ENCODE measurements around the gene NPR2.

Gene NPR2

GRCh38 chr9:35847792-35848572, 56.6 kb downstream of the NPR2 start:
- H3K27me3 ChIP-seq (ENCODE audit: insufficient read depth, low read depth, severe bottlenecking) = no peaks in the 10 kb centered on the region
- DNase-seq = no peak
- H3K27ac ChIP-seq = no peak overlapping the region
- H3K9me3 ChIP-seq (ENCODE audit: severe bottlenecking) = no peaks in the 10 kb centered on the region
- TF ChIP-seq CTCF (IDR thresholded peaks at IDR 0.05; ENCODE audit: low read depth, low read length) = no peak
- H3K4me3 ChIP-seq (ENCODE audit: low read depth, low read length) = no peak overlapping the region
- H3K36me3 ChIP-seq = no peaks in the 10 kb centered on the region

GRCh38 chr9:35852267-35852815, 61.0 kb downstream of the NPR2 start:
- no peak for TF ChIP-seq CTCF (IDR thresholded peaks at IDR 0.05; ENCODE audit: low read depth, low read length)
- H3K27me3 ChIP-seq (ENCODE audit: insufficient read depth, low read depth, severe bottlenecking) = no peaks in the 10 kb centered on the region
- H3K36me3 ChIP-seq = no peaks in the 10 kb centered on the region
- no peak overlapping the region for H3K27ac ChIP-seq
- no peak overlapping the region for H3K4me3 ChIP-seq (ENCODE audit: low read depth, low read length)
- H3K9me3 ChIP-seq (ENCODE audit: severe bottlenecking) = no peaks in the 10 kb centered on the region
- DNase-seq = no peak

GRCh38 chr9:35852876-35853865, 61.8 kb downstream of the NPR2 start:
- H3K27me3 ChIP-seq (ENCODE audit: insufficient read depth, low read depth, severe bottlenecking) = no peaks in the 10 kb centered on the region
- no peak for DNase-seq
- TF ChIP-seq CTCF (IDR thresholded peaks at IDR 0.05; ENCODE audit: low read depth, low read length) = no peak
- no peaks in the 10 kb centered on the region for H3K36me3 ChIP-seq
- H3K4me3 ChIP-seq (ENCODE audit: low read depth, low read length) = no peak overlapping the region
- no peak overlapping the region for H3K27ac ChIP-seq
- H3K9me3 ChIP-seq (ENCODE audit: severe bottlenecking) = no peaks in the 10 kb centered on the region

GRCh38 chr9:35854091-35854762, 62.8 kb downstream of the NPR2 start:
- no peak for TF ChIP-seq CTCF (IDR thresholded peaks at IDR 0.05; ENCODE audit: low read depth, low read length)
- H3K4me3 ChIP-seq (ENCODE audit: low read depth, low read length) = no peak overlapping the region
- DNase-seq = no peak
- H3K27ac ChIP-seq = no peak overlapping the region
- no peaks in the 10 kb centered on the region for H3K27me3 ChIP-seq (ENCODE audit: insufficient read depth, low read depth, severe bottlenecking)
- H3K36me3 ChIP-seq = no peaks in the 10 kb centered on the region
- H3K9me3 ChIP-seq (ENCODE audit: severe bottlenecking) = no peaks in the 10 kb centered on the region

GRCh38 chr9:35856206-35856605, 64.8 kb downstream of the NPR2 start:
- TF ChIP-seq CTCF (IDR thresholded peaks at IDR 0.05; ENCODE audit: low read depth, low read length) = no peak
- Histone ChIP-seq H3K27me3 (ENCODE audit: insufficient read depth, low read depth, severe bottlenecking) (no peaks in the 10 kb centered on the region), H3K9me3 (ENCODE audit: severe bottlenecking) (no peaks in the 10 kb centered on the region), H3K36me3 (no peaks in the 10 kb centered on the region), H3K4me3 (ENCODE audit: low read depth, low read length) (no peak overlapping the region), H3K27ac (no peak overlapping the region)
- no peak for DNase-seq

Measured in WERI-Rb-1 (cell line).